WTC11 (cell line): ENCODE results near the gene UNC5A.

Experiments
- ELF4 ChIP-seq: sonication (generic); formaldehyde crosslinking; IDR thresholded peaks from 2 replicates; pipeline ENCODE4 v1.8.1; 2022; ENCODE audit warnings: low read depth, mild to moderate bottlenecking, moderate library complexity, missing genetic modification reagents
- FOXK1 ChIP-seq: sonication (generic); formaldehyde crosslinking; IDR thresholded peaks from 2 replicates; pipeline ENCODE4 v1.8.0; 2022; ENCODE audit warnings: mild to moderate bottlenecking, moderate library complexity, missing genetic modification reagents
- GRHL2 ChIP-seq: fragments of 250-450 bp; sonication (Bioruptor Pico); IDR thresholded peaks from 2 replicates; pipeline ENCODE4 v1.8.0; 2022; ENCODE audit warnings: mild to moderate bottlenecking, moderate library complexity; ENCODE audit not compliant: insufficient replicate concordance, severe bottlenecking
- JUN ChIP-seq: sonication (generic); formaldehyde crosslinking; IDR thresholded peaks from 2 replicates; pipeline ENCODE4 v1.8.0; 2023; ENCODE audit warnings: mild to moderate bottlenecking, missing genetic modification reagents
- NR2C2 ChIP-seq: sonication (generic); formaldehyde crosslinking; IDR thresholded peaks from 2 replicates; pipeline ENCODE4 v1.8.0; 2022; ENCODE audit warnings: mild to moderate bottlenecking, missing genetic modification reagents
- TF ChIP-seq, protein P1 (sequence below): fragments of 200-600 bp; IDR thresholded peaks from 2 replicates; pipeline ENCODE4 v1.8.0; 2022; ENCODE audit warnings: antibody characterized with exemption
- TF ChIP-seq, protein P2 (sequence below): fragments of 250-450 bp; sonication (Bioruptor Pico); IDR thresholded peaks from 2 replicates; pipeline ENCODE4 v1.9.0; 2021; ENCODE audit warnings: mild to moderate bottlenecking
- TF ChIP-seq, protein P3 (sequence below): sonication (generic); formaldehyde crosslinking; IDR thresholded peaks from 2 replicates; pipeline ENCODE4 v1.8.0; 2022; ENCODE audit warnings: mild to moderate bottlenecking, missing genetic modification reagents
- TF ChIP-seq, protein P4 (sequence below): sonication (generic); formaldehyde crosslinking; IDR thresholded peaks from 2 replicates; pipeline ENCODE4 v1.8.1; 2023; ENCODE audit warnings: mild to moderate bottlenecking, missing genetic modification reagents
- TF ChIP-seq, protein P5 (sequence below): sonication (generic); formaldehyde crosslinking; IDR thresholded peaks from 2 replicates; pipeline ENCODE4 v1.8.1; 2022; ENCODE audit warnings: low read depth, mild to moderate bottlenecking, moderate library complexity, missing genetic modification reagents, borderline replicate concordance

DNA sequence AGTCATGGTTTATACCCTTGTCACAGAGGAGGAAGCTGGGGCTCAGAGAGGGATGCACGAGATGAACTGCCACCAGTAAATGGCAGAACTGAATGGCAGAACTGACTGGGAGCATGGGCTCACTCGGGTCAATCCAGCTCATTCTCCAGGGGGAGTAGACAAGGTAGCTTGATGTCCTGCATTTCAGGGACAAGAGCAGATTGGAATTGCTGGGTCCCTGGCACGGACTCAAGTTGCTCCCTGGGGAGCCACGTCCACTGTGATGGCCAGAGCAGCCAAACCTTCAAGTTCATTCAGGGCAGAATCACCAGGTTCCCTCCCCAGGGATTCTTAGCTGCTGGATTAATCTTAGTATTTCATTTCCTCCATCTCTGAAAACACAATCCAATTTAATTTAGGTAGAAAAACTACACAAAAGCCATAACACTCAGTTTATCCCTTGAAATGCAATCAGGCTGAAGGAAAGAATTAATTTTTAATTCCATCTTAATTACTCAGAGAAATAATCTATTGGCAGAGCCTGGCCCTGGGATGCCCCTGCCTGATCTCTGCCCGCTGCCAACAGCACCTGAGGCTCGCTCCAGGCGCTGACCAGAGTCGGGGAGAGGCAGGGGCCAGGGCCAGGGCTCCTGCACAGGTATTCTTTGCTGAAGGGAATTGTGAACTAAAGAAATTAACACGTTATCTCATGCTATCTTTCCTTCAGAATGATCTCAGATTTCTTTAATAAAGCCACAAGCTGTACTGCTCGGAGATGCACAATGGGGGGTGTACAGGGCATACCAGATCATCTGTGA lies 42.0 kb upstream of the UNC5A start:
- no peak for TF ChIP-seq ELF4 (CRISPR knock-in tag)
- TF ChIP-seq FOXK1 (CRISPR knock-in tag): no peak
- no peak for TF ChIP-seq JUN (CRISPR knock-in tag)
- TF ChIP-seq, protein P1, sequence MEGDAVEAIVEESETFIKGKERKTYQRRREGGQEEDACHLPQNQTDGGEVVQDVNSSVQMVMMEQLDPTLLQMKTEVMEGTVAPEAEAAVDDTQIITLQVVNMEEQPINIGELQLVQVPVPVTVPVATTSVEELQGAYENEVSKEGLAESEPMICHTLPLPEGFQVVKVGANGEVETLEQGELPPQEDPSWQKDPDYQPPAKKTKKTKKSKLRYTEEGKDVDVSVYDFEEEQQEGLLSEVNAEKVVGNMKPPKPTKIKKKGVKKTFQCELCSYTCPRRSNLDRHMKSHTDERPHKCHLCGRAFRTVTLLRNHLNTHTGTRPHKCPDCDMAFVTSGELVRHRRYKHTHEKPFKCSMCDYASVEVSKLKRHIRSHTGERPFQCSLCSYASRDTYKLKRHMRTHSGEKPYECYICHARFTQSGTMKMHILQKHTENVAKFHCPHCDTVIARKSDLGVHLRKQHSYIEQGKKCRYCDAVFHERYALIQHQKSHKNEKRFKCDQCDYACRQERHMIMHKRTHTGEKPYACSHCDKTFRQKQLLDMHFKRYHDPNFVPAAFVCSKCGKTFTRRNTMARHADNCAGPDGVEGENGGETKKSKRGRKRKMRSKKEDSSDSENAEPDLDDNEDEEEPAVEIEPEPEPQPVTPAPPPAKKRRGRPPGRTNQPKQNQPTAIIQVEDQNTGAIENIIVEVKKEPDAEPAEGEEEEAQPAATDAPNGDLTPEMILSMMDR: no peak
- TF ChIP-seq, protein P2, sequence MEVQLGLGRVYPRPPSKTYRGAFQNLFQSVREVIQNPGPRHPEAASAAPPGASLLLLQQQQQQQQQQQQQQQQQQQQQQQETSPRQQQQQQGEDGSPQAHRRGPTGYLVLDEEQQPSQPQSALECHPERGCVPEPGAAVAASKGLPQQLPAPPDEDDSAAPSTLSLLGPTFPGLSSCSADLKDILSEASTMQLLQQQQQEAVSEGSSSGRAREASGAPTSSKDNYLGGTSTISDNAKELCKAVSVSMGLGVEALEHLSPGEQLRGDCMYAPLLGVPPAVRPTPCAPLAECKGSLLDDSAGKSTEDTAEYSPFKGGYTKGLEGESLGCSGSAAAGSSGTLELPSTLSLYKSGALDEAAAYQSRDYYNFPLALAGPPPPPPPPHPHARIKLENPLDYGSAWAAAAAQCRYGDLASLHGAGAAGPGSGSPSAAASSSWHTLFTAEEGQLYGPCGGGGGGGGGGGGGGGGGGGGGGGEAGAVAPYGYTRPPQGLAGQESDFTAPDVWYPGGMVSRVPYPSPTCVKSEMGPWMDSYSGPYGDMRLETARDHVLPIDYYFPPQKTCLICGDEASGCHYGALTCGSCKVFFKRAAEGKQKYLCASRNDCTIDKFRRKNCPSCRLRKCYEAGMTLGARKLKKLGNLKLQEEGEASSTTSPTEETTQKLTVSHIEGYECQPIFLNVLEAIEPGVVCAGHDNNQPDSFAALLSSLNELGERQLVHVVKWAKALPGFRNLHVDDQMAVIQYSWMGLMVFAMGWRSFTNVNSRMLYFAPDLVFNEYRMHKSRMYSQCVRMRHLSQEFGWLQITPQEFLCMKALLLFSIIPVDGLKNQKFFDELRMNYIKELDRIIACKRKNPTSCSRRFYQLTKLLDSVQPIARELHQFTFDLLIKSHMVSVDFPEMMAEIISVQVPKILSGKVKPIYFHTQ (CRISPR knock-in tag): no peak
- no peak for TF ChIP-seq NR2C2
- TF ChIP-seq, protein P3, sequence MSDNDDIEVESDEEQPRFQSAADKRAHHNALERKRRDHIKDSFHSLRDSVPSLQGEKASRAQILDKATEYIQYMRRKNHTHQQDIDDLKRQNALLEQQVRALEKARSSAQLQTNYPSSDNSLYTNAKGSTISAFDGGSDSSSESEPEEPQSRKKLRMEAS (CRISPR knock-in tag): no peak
- TF ChIP-seq, protein P4, sequence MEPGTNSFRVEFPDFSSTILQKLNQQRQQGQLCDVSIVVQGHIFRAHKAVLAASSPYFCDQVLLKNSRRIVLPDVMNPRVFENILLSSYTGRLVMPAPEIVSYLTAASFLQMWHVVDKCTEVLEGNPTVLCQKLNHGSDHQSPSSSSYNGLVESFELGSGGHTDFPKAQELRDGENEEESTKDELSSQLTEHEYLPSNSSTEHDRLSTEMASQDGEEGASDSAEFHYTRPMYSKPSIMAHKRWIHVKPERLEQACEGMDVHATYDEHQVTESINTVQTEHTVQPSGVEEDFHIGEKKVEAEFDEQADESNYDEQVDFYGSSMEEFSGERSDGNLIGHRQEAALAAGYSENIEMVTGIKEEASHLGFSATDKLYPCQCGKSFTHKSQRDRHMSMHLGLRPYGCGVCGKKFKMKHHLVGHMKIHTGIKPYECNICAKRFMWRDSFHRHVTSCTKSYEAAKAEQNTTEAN: no peak
- no peak for TF ChIP-seq GRHL2 (CRISPR knock-in tag)
- TF ChIP-seq, protein P5, sequence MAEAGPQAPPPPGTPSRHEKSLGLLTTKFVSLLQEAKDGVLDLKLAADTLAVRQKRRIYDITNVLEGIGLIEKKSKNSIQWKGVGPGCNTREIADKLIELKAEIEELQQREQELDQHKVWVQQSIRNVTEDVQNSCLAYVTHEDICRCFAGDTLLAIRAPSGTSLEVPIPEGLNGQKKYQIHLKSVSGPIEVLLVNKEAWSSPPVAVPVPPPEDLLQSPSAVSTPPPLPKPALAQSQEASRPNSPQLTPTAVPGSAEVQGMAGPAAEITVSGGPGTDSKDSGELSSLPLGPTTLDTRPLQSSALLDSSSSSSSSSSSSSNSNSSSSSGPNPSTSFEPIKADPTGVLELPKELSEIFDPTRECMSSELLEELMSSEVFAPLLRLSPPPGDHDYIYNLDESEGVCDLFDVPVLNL: no peak
